Gastrocnemius medialis (tissue), 4 donors: ENCODE data around the gene CBX2.

Source experiments
- POLR2A ChIP-seq, 2 donors: fragments of 450-650 bp; IDR thresholded peaks; one replicate each; pipeline ENCODE4 v1.6.1; 2017; ENCODE audit warnings: antibody characterized with exemption in 2 of 2, mild to moderate bottlenecking in 2 of 2, moderate library complexity in 2 of 2
- TF ChIP-seq, protein P1 (sequence below), 5 experiments: fragments of 450-650 bp in 3 of 5; fragments of 200-600 bp in 2 of 5; sonication (generic) in 2 of 5; IDR thresholded peaks in 4 of 5; conservative IDR thresholded peaks in 1 of 5; 1 replicate in 4 of 5; 2 replicates in 1 of 5; pipeline ENCODE4 v1.5.1; 2016 to 2019; ENCODE audit warnings: antibody characterized with exemption in 5 of 5, mild to moderate bottlenecking in 3 of 5, moderate library complexity in 3 of 5

DNA sequence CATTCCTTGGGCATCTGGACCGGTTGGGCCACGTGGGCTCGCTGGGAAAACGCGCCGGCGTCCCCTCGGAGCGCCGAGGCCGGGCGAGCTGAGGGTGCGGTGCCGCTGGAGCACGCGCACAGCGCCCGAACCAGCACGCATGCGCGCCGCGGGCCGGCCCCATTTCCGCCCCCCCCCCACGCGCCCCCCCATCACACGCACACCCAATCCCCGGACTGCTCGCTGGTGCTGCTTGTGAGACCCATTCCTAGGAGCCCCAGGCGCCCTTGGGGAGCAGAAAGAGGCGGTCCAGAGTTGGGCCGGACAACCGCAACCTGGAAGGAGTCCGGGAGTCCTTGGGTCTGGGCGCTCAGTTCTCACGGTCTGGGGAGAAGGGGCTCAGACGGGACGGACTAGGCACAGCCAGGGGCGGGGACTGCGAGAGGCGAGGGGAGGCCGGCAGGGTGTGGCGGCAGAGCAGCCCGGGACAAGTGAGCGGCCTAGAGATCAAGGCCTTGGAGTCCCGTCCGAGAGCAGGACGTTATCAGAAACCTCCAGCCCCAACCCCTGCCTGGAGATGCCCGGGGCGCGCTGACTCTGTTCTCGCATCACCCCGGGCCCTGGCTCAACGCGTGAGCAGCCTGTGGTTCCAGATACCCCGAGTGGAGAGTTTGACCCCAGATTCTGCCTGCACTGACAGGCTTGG lies 24.9 kb downstream of the CBX2 start:
- TF ChIP-seq POLR2A (IDR thresholded peaks at IDR 0.05), result no peak
- TF ChIP-seq, protein P1, sequence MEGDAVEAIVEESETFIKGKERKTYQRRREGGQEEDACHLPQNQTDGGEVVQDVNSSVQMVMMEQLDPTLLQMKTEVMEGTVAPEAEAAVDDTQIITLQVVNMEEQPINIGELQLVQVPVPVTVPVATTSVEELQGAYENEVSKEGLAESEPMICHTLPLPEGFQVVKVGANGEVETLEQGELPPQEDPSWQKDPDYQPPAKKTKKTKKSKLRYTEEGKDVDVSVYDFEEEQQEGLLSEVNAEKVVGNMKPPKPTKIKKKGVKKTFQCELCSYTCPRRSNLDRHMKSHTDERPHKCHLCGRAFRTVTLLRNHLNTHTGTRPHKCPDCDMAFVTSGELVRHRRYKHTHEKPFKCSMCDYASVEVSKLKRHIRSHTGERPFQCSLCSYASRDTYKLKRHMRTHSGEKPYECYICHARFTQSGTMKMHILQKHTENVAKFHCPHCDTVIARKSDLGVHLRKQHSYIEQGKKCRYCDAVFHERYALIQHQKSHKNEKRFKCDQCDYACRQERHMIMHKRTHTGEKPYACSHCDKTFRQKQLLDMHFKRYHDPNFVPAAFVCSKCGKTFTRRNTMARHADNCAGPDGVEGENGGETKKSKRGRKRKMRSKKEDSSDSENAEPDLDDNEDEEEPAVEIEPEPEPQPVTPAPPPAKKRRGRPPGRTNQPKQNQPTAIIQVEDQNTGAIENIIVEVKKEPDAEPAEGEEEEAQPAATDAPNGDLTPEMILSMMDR (IDR thresholded peaks at IDR 0.05 in 4 of 5, conservative IDR thresholded peaks at IDR 0.05 in 1 of 5), result no peak
